MM.1S (cell line): ENCODE data around the gene NAA60.

Experiments
- DNase-seq: peaks from one replicate; pipeline ENCODE4 v3.0.0-alpha.2; 2015
- H2AFZ ChIP-seq: fragments of 300-600 bp; sonication (generic); 2 replicates; pipeline ENCODE4 v1.6.0; 2016; ENCODE audit warnings: antibody characterized with exemption, low read length
- H3F3A ChIP-seq: fragments of 300-600 bp; sonication (generic); 2 replicates; pipeline ENCODE4 v1.6.1; 2016; ENCODE audit warnings: mild to moderate bottlenecking, antibody characterized with exemption, low read length, moderate library complexity, mixed read lengths; ENCODE audit not compliant: insufficient read depth
- H3K27ac ChIP-seq: fragments of 300-600 bp; sonication (generic); 2 replicates; pipeline ENCODE4 v1.5.1; 2016; ENCODE audit warnings: mild to moderate bottlenecking, low read length
- H3K27me3 ChIP-seq: fragments of 300-600 bp; sonication (generic); replicated peaks from 2 replicates; pipeline ENCODE4 v1.6.0; 2016; ENCODE audit warnings: low read length; ENCODE audit not compliant: insufficient read depth
- H3K36me3 ChIP-seq: fragments of 300-600 bp; sonication (generic); replicated peaks from 2 replicates; pipeline ENCODE4 v1.6.1; 2016; ENCODE audit warnings: mild to moderate bottlenecking, low read length, mixed read lengths; ENCODE audit not compliant: insufficient read depth
- H3K4me1 ChIP-seq: fragments of 300-600 bp; sonication (generic); 2 replicates; pipeline ENCODE4 v1.6.1; 2016; ENCODE audit warnings: low read length, mixed read lengths
- H3K4me2 ChIP-seq: fragments of 300-600 bp; sonication (generic); 2 replicates; pipeline ENCODE4 v1.6.0; 2016; ENCODE audit warnings: low read depth, low read length
- H3K4me3 ChIP-seq: fragments of 300-600 bp; sonication (generic); 2 replicates; pipeline ENCODE4 v1.5.1; 2016; ENCODE audit warnings: low read length, mixed read lengths
- H3K79me2 ChIP-seq: fragments of 300-600 bp; sonication (generic); 2 replicates; pipeline ENCODE4 v1.6.1; 2016; ENCODE audit warnings: mixed run types, low read length, mixed read lengths
- H3K9ac ChIP-seq: fragments of 300-600 bp; sonication (generic); 2 replicates; pipeline ENCODE4 v1.6.1; 2016; ENCODE audit warnings: low read length, mixed read lengths
- H3K9me2 ChIP-seq: fragments of 300-600 bp; sonication (generic); replicated peaks from 2 replicates; pipeline ENCODE4 v1.6.1; 2016; ENCODE audit warnings: mild to moderate bottlenecking, low read length, mixed read lengths; ENCODE audit not compliant: insufficient read depth
- H3K9me3 ChIP-seq: fragments of 300-600 bp; sonication (generic); replicated peaks from 2 replicates; pipeline ENCODE4 v1.6.1; 2016; ENCODE audit warnings: mild to moderate bottlenecking, low read length, mixed read lengths; ENCODE audit not compliant: insufficient read depth
- H4K20me1 ChIP-seq: fragments of 300-600 bp; sonication (generic); 2 replicates; pipeline ENCODE4 v1.6.1; 2016; ENCODE audit warnings: mild to moderate bottlenecking, low read length, moderate library complexity, mixed read lengths; ENCODE audit not compliant: insufficient read depth
- EZH2 ChIP-seq: fragments of 300-600 bp; sonication (generic); optimal IDR thresholded peaks from 2 replicates; pipeline ENCODE3; 2017; ENCODE audit warnings: low read depth, mild to moderate bottlenecking, antibody characterized with exemption, low read length, mixed read lengths
- EZH2phosphoT487 ChIP-seq: fragments of 300-600 bp; sonication (generic); IDR thresholded peaks from 2 replicates; pipeline ENCODE4 v1.6.1; 2018; ENCODE audit warnings: antibody characterized with exemption, low read length
- TF ChIP-seq, protein P1 (sequence below): fragments of 300-600 bp; sonication (generic); IDR thresholded peaks from 2 replicates; pipeline ENCODE4 v1.5.1; 2016; ENCODE audit warnings: antibody characterized with exemption, low read length, mixed read lengths

The NAA60 gene

DNA sequence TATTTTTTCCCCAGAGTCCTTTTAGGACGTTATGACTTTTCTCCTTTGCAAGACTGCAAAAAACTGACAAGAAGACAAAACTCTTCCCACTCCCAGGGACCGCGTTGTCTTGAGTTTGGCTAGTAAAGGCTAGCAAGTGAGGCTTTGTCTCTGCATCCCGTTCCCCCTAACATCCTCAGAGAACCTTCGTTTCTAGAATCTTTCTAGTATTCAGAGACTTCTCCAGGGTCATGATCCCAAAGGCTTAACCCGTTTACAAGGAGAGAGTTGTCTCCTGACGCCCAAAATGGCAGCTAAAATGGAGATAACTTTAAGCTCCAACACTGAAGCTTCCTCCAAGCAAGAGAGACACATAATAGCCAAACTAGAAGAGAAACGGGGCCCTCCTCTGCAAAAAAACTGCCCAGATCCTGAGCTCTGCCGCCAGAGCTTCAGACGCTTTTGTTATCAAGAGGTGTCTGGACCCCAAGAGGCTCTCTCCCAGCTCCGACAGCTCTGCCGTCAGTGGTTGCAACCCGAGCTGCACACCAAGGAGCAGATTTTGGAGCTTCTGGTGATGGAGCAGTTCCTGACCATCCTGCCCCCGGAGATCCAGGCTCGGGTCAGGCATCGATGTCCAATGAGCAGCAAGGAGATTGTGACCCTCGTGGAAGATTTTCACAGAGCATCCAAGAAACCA lies 41.6 kb upstream of the NAA60 start:
- Histone ChIP-seq H3K9me3 (no peaks in the 10 kb centered on the region), H3F3A (peaks cover 8% of the 10 kb centered on the region; the same call in 1 of the 2 replicates), H4K20me1 (no peaks in the 10 kb centered on the region), H3K27me3 (no peaks in the 10 kb centered on the region), H3K4me2 (peak overlapping the region; percentile 61), H3K4me1 (peaks cover 6% of the 10 kb centered on the region; the same call in 1 of the 2 replicates), H3K9ac (peak overlapping the region; percentile 62), H3K27ac (peak overlapping the region; percentile 47; the same call in 1 of the 2 replicates), H3K9me2 (no peaks in the 10 kb centered on the region), H3K4me3 (peak overlapping the region; percentile 96), H3K79me2 (peaks cover 23% of the 10 kb centered on the region), H2AFZ (peak overlapping the region; percentile 41), H3K36me3 (peaks cover 25% of the 10 kb centered on the region)
- no peak for DNase-seq
- no peak for TF ChIP-seq EZH2phosphoT487
- TF ChIP-seq, protein P1, sequence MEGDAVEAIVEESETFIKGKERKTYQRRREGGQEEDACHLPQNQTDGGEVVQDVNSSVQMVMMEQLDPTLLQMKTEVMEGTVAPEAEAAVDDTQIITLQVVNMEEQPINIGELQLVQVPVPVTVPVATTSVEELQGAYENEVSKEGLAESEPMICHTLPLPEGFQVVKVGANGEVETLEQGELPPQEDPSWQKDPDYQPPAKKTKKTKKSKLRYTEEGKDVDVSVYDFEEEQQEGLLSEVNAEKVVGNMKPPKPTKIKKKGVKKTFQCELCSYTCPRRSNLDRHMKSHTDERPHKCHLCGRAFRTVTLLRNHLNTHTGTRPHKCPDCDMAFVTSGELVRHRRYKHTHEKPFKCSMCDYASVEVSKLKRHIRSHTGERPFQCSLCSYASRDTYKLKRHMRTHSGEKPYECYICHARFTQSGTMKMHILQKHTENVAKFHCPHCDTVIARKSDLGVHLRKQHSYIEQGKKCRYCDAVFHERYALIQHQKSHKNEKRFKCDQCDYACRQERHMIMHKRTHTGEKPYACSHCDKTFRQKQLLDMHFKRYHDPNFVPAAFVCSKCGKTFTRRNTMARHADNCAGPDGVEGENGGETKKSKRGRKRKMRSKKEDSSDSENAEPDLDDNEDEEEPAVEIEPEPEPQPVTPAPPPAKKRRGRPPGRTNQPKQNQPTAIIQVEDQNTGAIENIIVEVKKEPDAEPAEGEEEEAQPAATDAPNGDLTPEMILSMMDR: no peak
- no peak for TF ChIP-seq EZH2

- Histone ChIP-seq H3K9me2 (no peaks in the 10 kb centered on the region), H3K79me2 (no peaks in the 10 kb centered on the region), H3K4me2 (no peak overlapping the region), H3K27me3 (no peaks in the 10 kb centered on the region), H3K9me3 (no peaks in the 10 kb centered on the region), H3F3A (no peaks in the 10 kb centered on the region), H2AFZ (no peak overlapping the region), H3K9ac (no peak overlapping the region), H3K4me3 (no peak overlapping the region), H4K20me1 (no peaks in the 10 kb centered on the region), H3K27ac (no peak overlapping the region), H3K36me3 (peaks cover 32% of the 10 kb centered on the region), H3K4me1 (no peaks in the 10 kb centered on the region)
- DNase-seq: no peak
- TF ChIP-seq EZH2phosphoT487 (no peak), EZH2 (no peak)
- TF ChIP-seq, protein P1: no peak
These were observed 34.8 kb upstream of the NAA60 start for GRCh38 chr16:3408561-3409197.

DNA sequence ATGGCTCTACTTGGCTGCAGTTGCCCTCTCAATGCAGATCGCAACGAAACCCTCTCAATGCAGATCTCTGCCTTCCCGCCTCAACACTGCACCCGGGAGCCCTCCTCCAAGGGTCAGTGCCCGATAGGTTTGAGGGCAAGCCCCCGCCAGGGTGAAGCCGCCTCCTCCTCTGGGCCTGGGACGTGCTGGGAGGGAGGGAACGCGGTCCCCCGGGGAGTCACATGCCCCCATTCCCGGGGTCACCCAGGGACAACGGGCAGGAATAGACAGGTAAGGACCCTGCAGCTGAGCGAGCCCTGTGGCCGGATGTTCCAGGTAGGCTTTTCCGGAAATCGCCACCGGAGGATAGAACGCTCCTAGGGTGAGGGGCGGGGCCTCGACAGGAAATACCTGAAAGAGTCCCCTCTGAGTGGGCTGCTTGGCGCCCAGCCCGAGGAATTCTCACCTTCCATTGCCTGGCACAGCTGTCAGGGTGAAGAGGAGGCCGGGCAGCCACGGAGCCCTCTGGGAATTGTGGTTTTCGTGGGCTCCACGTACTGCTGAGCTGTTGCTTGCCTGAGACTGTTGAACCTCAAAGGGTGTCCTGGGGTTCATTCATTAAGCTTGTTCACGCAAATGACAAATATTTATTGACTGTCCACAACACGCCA lies 29.6 kb upstream of the NAA60 start:
- H3F3A ChIP-seq: no peaks in the 10 kb centered on the region
- H4K20me1 ChIP-seq: no peaks in the 10 kb centered on the region
- no peak overlapping the region for H2AFZ ChIP-seq
- H3K79me2 ChIP-seq: no peaks in the 10 kb centered on the region
- no peak overlapping the region for H3K27ac ChIP-seq
- H3K4me3 ChIP-seq: no peak overlapping the region
- H3K27me3 ChIP-seq: no peaks in the 10 kb centered on the region
- no peaks in the 10 kb centered on the region for H3K4me1 ChIP-seq
- TF ChIP-seq, protein P1: no peak
- TF ChIP-seq EZH2 (no peak), EZH2phosphoT487 (no peak)
- H3K36me3 ChIP-seq: peaks cover 3% of the 10 kb centered on the region; the same call in 1 of the 2 replicates
- no peaks in the 10 kb centered on the region for H3K9me2 ChIP-seq
- DNase-seq: no peak
- H3K9me3 ChIP-seq: no peaks in the 10 kb centered on the region
- no peak overlapping the region for H3K9ac ChIP-seq
- no peak overlapping the region for H3K4me2 ChIP-seq
